ENCODE data around the gene BUD23.
"Not testable (repeated sequence)": the region's sequence is repeated elsewhere in the genome, so short reads cannot be mapped to it uniquely, and the experiment has no call there.

BUD23 gene, protein sequence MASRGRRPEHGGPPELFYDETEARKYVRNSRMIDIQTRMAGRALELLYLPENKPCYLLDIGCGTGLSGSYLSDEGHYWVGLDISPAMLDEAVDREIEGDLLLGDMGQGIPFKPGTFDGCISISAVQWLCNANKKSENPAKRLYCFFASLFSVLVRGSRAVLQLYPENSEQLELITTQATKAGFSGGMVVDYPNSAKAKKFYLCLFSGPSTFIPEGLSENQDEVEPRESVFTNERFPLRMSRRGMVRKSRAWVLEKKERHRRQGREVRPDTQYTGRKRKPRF

DNA sequence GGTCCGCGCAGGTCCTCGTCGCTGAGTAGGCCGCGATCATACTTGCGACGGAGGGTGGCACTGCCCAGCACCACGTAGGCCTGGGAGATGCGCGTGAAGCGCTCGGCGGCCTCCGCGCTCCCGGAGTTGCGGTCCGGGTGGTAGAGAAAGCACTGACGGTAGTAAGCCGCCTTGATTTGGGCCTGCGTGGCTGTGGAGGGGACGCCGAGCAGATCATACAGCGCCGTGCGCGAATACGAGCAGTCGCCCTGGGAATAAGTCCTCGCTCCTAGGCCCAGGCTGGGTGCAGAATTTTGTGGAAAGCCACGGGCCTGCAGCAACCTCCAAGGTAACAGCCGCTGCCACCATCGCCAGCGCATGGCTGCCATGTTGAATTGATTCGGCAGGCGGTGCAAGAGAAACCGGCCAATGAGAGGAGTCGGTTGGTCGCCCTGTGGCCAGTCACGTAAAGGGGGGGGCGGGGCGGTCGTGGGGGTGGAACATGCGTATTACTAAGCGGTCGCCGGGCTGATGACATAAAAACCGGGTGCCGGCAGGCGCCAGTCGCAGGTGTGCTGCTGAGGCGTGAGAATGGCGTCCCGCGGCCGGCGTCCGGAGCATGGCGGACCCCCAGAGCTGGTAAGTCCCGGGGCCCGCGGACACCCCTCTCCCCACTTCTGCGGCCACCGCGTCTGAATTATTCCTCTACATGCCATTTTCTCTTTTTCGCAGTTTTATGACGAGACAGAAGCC is at the start of gene BUD23, which contains the start of gene DNAJC30:
Gene BUD23, plus strand, starts transcription at position 542 of the 732 bp plus-strand sequence. Its CDS starts 29 bp downstream, at position 571.
Gene DNAJC30, minus strand, starts transcription at position 398 of the 732 bp plus-strand sequence. Its CDS starts 30 bp downstream, at position 368.
- DNase-seq: peak; percentile 85 to 92

DNA sequence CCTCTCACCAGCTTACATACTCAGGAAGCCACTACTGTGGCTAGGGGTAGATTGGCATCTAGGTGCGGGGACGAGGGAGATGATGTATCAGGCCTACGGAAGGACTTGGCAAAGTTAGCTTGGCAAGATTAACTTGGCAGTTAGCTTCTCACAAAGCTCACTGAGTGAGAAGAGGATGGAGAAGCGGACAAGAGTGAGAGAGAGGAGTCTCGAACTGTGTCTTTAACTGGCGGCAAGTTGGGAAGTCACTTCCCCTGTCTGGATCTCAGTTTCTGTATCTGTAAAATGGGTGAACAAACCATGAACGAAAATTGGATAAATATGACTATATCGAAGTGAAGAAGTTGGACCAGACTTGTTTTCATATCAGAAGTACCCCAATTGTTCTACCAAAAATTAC is 49.6 kb upstream of the BUD23 start:
- DNase-seq: no peak

DNA sequence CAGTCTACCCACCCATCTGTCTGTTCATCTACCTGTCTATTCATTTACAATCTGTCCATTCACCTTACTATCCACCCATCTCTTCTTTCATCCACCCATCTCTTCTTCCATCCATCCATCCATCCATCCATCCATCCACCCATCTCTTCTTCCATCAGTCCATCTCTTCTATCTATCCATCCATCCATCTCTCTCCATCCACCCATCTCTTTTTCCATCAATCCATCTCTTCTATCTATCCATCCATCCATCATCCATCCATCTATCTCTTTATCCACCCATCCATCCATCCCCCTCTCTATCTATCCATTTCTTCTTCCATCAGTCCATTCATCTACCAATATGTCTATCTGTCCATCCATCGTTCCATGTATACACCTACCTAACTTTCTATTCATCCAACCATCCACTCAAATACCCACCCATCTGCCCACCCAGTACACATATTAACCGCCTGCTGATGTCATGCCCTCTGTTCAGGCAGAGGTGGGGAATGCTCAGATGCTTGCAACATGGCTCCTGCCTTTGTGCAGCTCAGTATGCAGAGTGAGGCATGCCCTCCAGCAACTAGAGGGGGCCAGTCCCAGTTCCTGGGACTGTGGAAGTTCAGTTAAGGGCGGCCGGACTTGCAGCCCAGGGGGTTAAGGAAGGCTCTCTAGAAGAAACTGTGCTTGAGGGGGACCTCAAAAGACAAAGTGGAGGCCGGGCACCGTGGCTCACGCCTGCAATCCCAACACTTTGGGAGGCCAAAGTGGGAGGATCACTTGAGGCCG is 47.8 kb upstream of the BUD23 start:
- DNase-seq: no peak

DNA sequence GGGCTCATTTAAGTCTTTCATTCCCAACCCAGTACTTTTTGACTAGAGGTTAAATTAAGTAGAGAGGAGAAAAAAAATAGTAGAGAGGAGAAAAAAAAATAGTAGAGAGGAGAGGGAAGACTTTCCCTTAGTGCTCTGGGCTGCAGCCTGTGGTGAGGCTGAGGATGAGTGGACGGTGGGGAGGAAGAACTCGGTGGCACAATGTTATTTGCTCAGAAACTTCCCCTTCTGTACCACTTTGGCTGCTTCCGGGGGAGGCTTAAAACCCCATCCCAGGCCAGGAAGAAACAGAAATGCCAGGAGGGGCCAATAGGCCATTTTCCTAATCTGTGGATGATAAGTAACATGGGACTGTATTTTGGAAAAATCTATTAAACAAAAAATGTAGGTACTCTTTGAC is 44.5 kb upstream of the BUD23 start:
- no peak for DNase-seq

DNA sequence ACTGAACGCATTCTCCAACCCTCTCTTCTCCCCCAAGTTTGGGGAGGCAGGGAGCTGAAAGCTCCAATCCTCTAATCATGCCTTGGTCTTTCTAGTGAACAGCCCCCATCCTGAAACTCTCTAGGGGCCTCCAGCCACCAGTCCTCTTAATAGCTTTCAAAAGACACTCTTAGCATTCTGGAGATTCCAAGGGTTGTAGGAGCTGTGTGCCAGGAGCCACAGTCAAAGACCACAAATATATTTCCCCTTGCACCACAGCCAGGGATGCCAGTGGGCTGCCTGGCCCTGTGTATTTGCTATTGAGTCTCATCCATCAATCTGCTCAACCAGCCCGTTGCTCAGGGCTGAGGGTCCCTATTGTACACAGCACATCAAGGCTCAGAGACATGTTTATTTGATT is 40.6 kb upstream of the BUD23 start:
- DNase-seq: no peak

DNA sequence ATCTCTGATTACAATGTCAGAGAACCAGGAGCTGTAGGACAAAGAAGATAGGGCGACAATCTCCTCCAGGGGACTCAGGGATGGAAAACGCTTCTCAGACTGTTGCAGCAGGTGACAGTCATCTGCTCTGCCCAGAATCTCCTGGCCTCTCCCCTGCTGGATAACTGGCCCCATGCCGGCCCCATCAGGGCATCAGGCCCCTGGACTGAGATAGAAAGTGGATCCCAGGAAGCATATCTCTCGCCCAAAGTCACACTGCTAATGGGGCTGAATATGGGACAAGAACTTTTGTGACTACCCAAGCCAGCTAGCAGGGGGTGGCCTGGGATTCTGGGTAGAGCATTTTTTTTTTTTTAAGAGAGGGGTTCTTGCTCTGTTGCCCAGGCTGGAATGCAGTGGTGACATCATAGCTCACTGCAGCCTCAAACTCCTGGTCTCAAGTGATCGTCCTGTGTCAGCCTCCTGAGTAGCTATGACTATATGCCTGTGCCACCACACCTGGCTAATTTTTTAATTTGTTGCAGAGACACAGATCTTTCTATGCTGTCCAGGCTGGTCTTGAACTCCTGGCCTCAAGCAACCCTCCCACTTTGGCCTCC is 38.6 kb upstream of the BUD23 start:
- no peak for DNase-seq

DNA sequence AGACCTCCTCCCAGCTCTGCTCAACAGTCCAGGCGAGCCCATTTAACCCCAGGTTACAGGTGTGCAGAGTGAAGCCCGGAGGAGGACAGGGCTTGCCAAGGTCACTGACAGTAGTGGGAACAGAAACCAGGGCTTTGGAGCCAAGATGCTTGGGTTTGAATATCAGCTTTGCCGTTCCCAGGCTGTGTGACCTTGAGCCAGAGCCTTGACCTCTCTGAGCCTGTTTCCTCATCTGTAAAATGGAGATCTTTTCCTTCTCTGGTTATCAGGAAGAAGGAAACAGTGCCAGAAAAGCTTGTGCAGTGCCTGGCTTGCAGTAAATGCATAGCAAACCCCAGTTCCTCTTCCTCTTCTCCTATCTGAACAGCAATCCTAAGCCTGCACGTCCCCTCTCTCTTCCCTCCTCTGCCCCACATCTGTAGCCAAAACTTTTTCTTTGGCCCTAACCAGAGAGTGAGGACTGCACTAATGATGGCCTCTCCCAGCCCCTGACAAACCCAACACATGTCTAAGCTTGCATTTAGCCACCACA is 37.7 kb upstream of the BUD23 start:
- DNase-seq: no peak

DNA sequence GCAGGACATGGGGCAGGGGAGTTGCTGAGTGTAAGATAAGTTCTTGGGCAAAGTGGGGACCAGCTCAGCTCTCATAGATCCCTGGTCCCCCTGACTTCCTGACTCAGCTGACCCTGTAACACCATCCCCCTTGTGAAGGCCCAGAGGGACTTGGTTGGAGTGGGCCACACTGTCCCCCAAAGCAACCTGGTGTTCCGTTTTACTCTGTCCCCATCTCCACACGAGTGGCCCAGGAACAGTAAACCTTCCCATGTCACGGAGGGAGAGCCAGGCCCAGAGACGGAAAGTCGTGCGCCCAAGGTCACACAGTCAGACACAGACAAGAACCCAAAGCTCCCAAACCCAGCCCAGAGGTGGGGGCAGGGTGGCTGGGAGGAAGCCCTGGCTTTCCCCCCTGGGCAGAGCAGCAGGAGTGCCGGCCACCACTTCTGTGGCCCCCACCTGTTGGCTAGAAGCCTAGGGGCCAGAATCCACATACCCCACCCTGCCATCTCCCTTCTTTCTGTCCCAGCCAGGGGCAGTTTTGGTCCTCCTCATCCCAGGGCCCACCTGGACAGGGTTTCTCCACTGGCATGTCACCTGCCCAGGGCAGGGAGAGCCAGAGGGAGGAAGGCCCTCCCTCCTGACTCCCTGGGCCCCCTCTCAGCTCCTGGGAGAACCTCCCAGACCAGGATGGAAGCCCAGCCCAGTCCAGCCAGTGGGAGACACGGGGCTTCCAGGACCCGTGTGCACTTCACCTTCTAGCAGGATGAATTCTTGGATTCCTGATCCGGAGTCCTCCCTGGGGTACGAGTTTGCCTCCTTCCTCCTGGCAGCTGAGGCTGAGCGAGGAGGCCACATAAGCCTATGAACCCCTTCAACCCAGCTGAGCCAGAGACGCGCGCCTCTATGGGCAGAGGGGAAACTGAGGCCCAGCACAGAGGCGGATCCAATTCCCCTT is 36.3 kb upstream of the BUD23 start:
- DNase-seq: no peak

DNA sequence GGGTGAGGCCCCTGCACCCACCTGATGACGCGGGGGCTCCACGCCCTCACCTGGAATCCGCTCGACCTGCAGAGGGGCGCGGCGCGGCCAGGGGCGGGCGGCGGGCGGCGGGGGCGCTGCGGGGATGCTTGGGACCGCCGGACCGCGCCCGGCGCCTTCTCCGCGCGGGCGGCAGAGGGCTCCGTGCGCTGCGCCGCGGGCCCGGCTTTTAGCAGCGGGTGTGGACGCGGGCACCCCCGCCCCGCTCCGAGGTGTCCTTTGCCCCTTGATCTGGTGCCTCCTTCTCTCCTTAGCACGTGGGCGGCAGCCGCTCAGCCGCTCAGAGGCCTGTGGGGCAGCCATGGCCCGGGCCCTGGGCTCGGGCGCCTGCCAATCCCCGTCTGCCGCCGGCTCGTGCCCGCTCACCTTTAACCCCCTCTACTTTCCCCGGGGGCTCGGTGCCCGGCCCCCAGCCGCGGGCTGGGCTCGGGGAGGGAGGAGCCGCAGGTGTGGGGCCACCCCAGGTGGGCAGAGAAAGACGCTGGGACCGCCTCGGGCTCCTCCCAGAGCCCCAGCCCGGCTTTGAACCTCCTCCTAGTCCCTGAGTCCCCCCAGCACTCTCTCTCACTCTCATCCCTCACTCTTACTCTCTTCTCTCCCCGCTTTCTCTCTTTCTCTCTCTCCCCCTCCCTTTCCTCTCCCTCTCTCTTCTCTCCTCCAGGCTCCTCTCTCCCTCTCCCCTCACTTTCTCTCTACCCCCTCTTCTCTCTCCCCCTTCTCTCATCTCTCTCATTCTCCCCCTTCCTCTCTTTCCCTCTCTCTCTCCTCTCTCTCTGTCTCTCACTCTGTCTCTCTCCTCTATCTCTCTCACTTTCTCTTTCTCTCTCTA is 35.4 kb upstream of the BUD23 start:
- DNase-seq: peak in 1 of 2 experiments; percentile 39

DNA sequence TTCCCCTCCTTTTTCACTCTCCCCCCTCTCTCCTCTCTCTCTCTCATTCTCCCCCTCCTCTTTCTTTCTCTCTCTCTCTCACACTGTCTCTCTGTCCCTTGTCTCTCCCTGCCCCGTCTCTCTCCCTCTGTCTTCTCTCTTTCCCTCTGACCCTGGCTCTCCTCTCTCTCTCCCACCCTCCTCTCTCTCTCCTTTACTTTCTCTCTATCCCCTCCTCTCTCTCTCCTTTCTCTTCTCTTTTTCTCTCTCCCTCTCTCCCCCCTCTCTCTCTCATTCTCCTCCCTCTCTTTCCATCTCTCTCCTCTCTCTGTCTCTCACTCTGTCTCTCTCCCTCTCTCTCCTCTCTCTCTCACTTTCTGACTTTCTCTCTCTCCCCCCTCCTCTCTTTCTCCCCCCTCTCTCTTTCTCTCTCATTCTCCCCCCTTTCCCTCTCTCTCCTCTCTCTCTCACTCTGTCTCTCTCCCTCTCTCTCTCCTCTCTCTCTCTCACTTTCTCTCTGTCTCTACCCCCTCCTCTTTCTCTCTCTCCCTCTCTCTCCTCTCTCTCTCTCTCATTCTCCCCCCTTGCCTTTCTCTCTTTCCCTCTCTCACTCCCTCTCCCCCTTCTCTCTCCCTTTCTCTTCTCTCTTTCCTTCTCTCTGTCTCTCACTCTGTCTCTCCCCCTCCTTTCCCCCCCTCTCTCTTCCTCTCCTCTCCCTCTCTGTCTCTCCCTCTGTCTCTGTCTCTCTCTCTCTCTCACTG is 34.6 kb upstream of the BUD23 start:
- DNase-seq: no peak

DNA sequence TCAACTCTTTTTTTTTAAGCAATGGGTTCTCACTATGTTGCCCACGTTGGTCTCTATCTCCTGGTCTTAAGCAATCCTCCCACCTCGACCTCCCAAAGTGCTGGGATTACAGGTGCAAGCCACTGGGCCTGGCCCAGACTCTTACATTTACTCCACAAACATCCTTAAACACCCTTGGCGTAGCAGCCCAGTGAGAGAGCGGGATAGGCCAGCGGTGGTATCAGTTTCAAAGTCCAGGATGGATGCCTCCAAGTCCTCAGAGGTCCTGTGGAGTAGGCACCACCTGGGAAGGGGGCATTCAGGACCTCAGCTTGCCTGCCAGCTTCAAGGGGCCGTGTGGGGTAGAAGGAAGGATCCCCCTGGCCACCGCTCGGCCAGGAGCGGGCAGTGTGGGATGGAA is 33.8 kb upstream of the BUD23 start:
- no peak for DNase-seq

DNA sequence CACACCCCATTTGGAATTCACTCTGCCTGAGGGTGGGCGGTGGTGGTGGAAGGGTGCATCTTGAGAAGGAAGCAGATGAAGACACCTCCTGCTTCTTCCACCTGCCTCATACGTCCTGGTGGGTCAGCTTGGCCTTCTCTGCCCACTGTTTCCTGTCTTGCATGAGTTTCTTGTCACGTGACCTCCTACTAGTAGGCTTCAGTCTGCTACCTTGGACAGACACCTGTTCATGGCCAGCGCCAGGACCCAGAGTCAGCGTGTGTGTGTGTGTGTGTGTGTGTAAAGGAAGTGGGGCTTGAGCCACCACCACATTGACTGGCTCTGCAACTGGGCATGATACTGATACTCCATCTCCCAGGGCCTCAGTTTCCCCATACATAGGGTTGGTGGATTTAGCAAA is 32.9 kb upstream of the BUD23 start:
- no peak for DNase-seq

DNA sequence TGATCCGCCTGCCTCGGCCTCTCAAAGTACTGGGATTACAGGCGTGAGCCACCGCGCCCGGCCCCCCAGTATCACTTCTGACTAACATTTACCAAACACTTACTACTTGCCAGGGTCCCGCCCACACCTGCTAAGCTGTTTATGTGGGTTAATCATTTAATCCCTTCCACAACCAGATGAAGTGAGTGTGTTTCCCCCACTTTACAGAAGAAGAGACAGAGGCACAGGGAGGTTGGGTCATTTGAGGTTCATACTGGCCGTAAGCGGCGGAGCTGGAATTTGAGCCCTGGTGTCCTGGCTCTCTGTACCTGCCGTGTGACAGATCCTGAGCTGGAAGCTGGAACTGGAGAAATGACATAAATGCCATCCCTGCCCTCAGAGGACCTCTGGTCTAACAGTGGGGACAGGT is 30.9 kb upstream of the BUD23 start:
- DNase-seq: peak; percentile 7 to 37

DNA sequence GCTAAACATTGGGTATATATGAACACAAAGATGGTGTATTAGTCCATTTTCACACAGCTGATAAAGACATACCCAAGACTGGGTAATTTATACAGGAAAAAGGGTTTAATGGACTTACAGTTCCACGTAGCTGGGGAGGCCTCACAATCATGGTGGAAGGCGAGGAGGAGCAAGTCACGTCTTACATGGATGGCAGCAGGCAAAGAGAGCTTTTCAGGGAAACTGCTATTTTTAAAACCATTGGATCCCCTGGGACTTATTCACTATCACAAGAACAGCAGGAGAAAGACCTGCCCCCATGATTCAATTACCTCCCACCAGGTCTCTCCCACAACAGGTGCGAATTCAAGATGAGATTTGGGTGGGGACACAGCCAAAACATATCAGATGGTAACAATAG is 28.1 kb upstream of the BUD23 start:
- DNase-seq: not testable (repeated sequence)

DNA sequence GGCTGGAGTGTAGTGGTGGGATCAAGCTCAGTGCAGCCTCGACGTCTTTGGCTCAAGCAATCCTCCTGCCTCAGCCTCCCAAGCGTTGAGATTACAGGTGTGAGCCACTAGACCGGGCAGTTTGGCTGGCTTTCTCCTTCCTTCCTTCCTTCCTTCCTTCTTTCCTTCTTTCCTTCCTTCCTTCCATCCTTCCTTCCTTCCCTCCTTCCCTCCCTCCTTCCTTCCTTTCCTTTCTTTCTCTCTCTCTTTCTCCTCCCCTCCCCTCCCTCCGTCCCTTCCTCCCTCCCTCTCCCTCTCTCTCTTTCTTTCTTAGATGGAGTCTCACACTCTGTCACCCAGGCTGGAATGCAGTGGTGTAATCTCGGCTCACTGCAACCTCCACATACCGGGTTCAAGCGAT is 23.4 kb upstream of the BUD23 start:
- no peak for DNase-seq

DNA sequence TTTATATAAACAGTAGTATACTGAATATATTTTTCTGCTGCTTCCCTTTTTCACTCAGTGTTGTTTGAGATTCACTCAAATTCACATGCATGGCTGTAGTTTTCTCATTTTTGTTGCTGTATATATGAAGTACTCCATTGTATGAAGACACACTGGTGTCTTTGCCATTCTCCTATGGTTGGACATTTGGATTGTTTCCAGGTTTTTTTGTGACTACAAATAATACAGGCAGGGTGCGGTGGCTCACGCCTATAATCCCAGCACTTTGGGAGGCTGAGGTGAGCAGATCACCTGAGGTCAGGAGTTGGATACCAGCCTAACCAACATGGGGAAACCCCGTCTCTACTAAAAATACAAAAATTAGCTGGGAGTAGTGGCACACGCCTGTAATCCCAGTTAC is 22.8 kb upstream of the BUD23 start:
- not testable (repeated sequence) for DNase-seq

DNA sequence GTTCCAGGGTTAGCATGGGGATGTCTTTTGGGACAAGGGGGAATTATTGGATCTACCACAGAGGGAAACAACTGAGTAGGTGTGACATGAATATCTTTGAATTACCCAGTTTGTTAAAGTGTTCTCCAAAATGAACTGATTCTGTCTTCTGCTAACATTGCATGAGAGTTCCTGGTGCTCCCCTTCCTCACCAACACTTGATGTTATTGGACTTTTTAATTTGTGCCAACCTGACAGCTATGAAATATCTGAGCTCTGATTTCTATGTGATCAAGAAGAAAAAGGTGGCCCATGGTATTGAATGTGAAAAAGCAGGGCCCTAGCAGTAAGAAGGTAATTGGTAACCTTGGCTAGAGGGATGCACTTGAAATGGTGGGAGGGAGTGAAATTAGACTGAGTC is 20.4 kb upstream of the BUD23 start:
- DNase-seq: no peak

DNA sequence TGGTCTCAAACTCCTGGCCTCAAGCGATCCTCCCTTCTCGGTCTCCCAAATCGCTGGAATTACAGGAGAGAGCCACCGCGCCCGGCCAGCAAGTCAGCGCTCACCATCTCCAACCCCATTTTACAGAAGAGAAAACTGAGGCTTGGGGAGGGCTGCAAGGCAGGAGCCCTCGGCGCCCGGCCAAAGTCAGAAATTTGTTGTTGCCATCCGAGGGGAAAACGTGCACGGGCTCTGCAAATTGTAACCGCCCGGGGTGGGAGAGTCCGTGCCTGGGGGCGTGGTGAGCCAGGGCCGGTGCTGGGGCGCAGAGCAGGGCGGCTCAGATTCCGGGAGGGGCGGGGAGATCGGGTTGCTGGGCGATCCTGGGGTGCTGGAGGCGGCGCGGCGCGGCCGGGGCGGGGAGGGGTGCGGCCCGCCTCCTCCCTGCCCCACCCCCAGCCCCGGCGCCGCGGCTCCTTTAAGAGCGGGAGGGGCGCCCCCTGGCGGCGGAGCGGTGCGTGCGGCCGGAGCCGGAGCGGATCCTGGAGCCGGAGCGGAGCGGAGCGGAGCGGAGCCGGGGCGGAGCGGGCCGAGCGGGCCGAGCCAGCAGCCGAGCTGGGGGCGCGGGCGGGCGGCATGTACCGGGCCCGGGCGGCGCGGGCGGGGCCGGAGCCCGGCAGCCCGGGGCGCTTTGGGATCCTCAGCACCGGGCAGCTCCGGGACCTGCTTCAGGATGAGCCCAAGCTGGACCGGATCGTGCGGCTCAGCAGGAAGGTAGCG is 15.9 kb upstream of the BUD23 start, which contains the start of gene VPS37D:
Gene VPS37D, plus strand, starts transcription at position 488 of the 759 bp plus-strand sequence. Its CDS starts 128 bp downstream, at position 616.
- DNase-seq: peak; percentile 46 to 77

Measured in NCI-H524 (cell line).